GM21723 (cell line): ENCODE results near the gene TGFBR1.

Experiments used
- ATAC-seq: cut with Tn5 transposase; IDR thresholded peaks from one replicate; pipeline ENCODE4 v1.9.1; 2021; ENCODE audit warnings: mild to moderate bottlenecking, moderate library complexity; ENCODE audit not compliant: unreplicated experiment

The TGFBR1 gene

GRCh38 chr9:99104459-99105151 is at the start of gene TGFBR1:
Gene TGFBR1 (plus strand): TSS chr9:99105113. CDS start chr9:99105206, 93 bp downstream.
- ATAC-seq = peak; percentile 89

GRCh38 chr9:99055384-99055783 is 49.5 kb upstream of the TGFBR1 start:
- no peak for ATAC-seq

- no peak for ATAC-seq
Measured at GRCh38 chr9:99056186-99056585, 48.7 kb upstream of the TGFBR1 start.

- no peak for ATAC-seq
Measured at GRCh38 chr9:99056886-99057664, 47.8 kb upstream of the TGFBR1 start.

GRCh38 chr9:99057665-99058625 is 47.0 kb upstream of the TGFBR1 start:
- peak; percentile 87 for ATAC-seq

- peak; percentile 72 for ATAC-seq
Measured at GRCh38 chr9:99058964-99059921, 45.7 kb upstream of the TGFBR1 start.

GRCh38 chr9:99060621-99061020 is 44.3 kb upstream of the TGFBR1 start:
- ATAC-seq = no peak

GRCh38 chr9:99062549-99062948 is 42.4 kb upstream of the TGFBR1 start:
- no peak for ATAC-seq

GRCh38 chr9:99063522-99063921 is 41.4 kb upstream of the TGFBR1 start:
- no peak for ATAC-seq

GRCh38 chr9:99066571-99066970 is 38.3 kb upstream of the TGFBR1 start:
- ATAC-seq = no peak

GRCh38 chr9:99069075-99069474 is 35.8 kb upstream of the TGFBR1 start:
- ATAC-seq = no peak

- no peak for ATAC-seq
Measured at GRCh38 chr9:99069546-99069945, 35.4 kb upstream of the TGFBR1 start.

- no peak for ATAC-seq
Measured at GRCh38 chr9:99070681-99071080, 34.2 kb upstream of the TGFBR1 start.

- ATAC-seq = no peak
Measured at GRCh38 chr9:99071313-99072039, 33.4 kb upstream of the TGFBR1 start.

GRCh38 chr9:99072040-99072394 is 32.9 kb upstream of the TGFBR1 start:
- no peak for ATAC-seq

- ATAC-seq = no peak
Measured at GRCh38 chr9:99073347-99073746, 31.6 kb upstream of the TGFBR1 start.

- ATAC-seq = no peak
Measured at GRCh38 chr9:99073985-99074901, 30.7 kb upstream of the TGFBR1 start.

- no peak for ATAC-seq
Measured at GRCh38 chr9:99074902-99075245, 30.0 kb upstream of the TGFBR1 start.
